HTERT RPE-1 (cell line): ENCODE data around the gene CHST10.
"Not testable (repeated sequence)": the region's sequence is repeated elsewhere in the genome, so short reads cannot be mapped to it uniquely, and the experiment has no call there.

ENCODE experiments used
- in situ Hi-C: fragments of 300-500 bp; cut with MboI; formaldehyde crosslinking; loops from 4 replicates; pipeline ENCODE4 v1.14.3; 2020; ENCODE audit warnings: low sequenced_read_pairs

CHST10 gene

DNA sequence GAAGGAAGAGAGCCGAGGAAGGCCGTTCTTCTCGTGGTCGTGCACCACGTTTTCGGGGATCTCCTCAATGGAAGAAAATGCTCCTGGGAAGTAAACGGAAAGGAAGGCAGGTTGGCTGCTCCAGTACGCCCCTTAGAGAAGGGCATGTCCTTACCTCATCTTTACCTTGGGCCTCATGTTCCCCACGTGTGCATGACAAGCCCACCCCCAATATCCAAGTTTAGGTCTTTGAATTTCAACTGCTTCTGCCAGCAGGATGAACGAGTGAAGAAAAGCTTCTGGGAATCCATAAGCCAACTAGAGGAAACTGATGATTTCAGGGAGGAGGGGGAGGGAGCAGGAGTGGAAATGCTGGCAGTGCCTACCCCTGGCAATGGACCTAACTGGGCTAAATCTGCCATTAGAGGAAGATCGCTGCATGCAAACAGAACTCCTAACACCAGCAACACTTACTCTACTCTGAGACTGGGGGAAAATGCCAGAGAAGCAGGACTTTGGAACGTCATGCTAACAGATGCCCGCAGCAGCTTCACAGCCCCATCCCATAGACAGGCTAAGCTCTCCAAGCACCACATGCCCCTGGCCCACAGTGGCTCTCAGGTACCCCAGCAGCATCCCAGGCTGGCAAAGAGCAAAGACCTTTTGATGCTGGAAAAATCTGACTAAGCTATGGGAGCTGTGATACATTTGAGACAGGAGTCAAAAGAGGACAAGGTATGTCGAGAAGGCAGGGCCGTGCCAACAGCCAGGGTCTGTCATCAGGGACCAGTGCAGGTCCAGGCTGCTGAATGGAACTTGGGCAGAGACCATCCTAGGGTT lies 21.7 kb downstream of the CHST10 start:
- in situ Hi-C loops = no loop called here

DNA sequence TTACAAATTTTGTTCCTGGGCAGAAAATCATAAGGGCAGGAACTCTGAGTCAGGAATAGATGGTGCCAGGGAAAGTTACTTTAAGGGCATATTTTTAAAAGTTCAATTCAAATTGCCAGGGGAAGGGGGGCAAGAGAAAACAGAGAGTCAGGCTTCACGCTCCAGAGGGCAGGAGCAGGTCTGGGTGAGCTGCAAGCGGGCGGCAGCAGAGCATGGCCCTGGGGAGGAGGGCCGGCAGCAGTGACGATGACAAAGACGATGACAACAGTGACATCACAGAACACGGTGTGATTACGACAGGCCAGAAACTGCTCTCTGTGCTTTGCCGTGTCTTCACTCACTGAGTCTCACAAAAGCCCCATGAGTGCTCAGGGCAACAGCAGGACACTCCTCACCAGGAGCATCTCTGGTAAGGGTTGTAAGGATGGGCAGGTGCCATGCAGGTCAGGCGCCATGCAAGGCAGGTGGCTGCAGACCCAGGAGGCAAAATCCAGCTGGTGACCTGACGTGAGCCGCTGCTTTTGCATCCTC lies 23.3 kb downstream of the CHST10 start:
- in situ Hi-C loops = no loop called here

DNA sequence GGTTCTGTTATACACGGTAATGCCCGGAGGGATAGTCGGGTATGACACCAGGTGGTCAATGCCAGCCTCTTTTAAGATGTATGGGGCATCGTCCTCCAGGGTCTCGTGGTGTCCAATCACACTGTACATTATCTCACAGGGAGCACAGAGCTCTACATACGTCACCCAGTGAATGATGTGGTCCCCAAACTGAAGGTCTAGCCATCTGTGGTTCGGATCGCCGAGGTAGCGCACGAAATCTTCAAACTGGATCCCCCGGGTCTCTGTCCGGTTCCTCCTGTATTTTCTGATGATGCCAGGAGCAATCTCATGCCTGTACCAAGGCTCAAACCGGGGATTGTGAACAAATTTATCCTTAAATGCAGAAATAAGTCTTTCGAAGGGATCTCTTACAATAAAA lies 24.1 kb downstream of the CHST10 start:
- in situ Hi-C loops = no loop called here

DNA sequence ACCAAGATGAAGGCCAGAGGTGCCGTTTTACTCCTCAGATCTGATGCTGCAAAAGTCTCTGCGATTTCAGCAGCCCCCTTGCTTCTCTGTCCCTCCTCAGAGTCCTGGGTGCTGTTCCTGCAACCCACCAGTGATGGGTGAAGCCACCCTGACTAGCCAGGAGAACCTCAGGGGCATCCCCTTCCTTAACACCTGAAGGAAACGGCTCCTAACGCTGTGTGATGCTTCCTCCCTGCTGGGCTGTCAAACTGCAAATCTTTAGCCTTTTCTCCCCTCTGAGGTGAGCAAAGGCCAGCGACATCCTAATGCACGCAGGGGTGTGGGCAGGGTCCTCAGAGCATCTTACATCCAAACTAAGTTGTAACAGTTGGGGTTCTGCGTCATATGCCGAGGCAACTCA lies 24.8 kb downstream of the CHST10 start:
- in situ Hi-C loops = no loop called here

DNA sequence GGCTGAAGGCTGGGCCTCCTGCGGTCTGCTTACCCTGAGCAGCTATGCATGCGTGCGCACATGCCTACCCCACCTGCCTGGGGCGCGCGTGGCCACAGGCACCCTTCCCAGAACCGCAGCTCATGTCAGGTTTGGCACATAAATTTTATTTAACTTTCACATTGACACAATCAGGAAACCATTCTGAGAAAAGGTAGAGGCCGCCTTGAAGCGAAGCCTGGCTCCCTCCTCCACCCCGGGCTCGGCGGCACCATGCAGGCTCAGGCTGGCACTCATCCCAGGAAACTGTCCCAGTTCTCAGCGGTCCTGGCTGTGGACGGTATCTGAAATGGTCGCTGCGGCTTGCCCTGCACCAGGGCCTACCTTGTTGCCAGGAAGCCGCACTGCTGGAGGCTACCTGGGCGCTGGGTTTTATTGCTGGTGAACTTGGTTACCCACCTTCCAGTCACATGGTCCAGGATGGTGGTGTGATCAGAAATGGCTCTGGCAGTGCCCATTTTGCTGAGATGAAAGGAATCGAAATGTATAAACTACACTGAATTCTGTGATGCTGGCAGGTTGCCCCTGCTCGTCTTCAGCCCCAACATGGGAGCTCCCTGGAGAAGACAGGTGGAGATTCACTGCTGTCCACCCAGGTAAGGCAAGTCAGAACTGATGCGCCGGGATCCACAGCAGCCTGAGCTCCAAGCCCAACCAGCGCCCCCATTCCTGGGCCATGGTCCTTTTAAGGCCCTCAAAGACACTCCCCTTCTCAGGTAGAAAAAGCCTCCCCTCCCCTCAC lies 25.5 kb downstream of the CHST10 start:
- in situ Hi-C loops = no loop called here

DNA sequence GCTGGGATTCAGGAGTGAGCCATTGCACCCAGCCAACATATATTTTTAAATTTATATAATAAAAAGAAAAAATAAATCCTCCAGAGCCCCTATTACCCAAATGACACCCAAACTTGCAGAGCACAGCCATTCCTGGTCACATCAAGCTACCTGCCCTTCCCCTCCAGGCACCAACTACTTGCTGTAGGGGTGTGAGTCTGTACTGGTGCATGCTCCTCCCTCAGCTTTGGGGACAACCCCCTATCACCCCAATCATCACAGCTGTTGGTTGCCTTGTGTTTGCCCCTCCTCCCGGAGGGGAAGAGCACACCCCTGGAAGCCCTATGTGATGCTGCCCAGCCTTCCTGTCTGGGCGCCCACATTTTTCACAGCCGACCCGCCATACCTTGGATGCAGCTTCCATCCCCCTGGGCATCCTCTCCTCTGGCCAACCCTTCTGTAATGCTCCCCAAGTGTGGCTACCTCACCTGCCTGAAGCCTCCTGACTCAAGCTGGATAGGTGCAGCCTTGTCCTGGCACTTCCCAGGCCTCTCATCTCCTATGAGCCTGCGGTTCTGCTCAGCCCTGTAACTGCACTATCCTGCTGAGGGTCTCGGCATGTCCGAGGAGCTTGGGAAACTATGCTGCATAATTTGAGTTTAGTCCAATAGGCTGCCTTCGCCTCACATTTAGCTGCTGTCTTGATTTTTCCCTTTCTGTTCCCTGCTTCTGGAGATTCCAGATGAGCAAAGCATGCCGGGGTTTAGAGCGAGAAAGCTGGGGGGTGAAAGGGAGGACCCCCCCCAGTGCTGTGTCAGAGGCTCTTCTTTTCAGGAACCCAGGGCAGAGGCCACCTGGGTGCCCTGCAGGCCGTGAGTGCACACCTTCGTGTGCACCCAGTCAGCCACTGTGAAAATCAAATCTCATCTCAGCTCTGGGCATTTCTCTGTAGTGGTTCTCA lies 27.2 kb downstream of the CHST10 start:
- in situ Hi-C loops = no loop called here

DNA sequence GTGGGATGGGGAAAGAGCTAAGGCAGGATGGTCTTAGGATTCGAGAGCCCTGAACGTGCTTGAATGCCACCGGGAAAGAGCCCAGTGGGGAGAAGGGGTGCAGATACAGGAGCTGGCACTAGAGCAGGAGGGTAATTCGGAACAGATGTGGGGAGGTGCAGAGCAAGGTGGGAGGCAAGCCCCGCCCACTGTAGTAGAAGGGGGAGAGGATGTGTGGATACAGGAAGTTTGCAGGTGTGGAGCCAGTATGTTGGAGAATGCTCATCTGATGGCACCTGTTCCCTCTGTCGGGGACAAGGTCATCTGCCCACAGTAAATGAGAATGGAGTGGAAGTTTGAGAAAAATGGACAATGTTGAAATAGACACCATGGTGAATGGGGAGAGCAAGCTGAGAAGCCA lies 28.8 kb downstream of the CHST10 start:
- in situ Hi-C loops = no loop called here

DNA sequence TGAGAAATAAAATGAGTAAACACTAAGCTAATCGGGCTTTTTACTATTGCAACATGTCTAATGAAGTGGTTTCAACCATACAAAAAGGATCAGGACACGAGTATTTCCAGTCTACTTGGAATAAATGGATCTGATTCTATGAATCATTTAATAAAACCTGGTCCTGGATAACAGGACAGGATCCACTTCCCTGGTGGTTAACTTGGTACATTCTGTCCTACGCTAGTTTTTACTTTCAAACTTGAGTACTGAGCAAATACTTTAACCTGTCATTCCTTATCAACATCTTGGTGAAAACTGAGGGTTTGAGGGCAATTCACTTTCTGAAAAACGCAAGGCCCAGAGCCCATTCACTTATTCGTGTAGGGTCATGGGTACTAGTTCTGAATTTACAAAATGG lies 33.5 kb downstream of the CHST10 start:
- in situ Hi-C loops = no loop called here

DNA sequence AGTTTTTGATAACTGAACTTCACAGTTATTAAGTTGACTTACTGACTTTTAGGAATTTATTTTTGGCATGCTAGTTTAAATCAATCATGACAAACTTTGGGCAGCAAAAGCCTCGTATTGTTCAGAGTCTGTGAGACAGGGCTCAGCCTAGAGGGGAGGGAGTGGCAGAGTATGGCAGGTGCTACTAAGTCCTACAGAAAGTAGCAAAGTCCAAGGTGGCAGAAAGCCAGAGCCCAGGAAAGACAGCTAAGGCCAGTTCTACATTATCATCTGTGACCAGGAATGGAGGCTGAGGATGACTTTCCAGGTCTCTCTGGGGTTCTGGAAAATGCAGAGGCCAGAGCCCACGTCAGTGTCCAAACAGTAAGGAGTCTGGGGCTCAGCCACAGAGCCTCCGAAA lies 34.2 kb downstream of the CHST10 start:
- in situ Hi-C loops = no loop called here

DNA sequence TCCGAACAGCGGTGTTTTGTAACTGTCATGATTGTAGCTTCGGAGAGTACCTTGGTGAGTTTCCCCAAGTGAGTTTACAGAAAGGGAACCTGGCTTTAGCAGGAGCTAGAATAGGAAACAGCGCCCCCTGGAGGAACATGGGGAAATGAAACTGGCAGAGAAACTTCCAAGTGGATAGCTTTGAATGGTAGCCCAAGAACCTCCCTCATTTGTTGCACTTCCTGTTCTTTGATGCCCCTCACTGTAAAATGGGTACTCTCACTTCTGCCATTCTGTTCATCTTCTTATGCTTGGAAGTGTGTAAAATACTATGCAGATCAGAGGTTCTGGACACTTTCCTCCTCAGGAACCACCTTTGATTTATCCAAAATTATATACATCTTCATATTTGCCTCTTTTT lies 36.2 kb downstream of the CHST10 start:
- in situ Hi-C loops = no loop called here

DNA sequence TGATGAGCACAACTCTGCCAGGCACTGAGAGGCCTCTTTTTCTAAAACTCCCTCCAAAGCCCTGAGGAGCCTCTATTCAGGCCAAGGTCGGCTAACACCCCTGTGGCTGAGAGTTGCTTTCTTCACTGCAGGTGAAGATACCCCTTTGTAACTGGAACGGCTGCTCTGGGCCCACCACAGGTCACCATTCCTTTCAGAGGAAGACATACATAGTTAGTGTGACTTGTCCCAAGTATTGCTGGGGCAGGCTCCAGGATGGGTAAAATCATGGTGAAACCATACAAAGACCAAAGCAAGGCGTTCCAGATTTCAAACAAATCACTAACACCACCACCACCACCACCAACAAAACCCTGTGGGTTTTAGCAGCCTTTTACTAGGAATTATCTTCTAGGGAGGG lies 36.8 kb downstream of the CHST10 start:
- in situ Hi-C loops = no loop called here

DNA sequence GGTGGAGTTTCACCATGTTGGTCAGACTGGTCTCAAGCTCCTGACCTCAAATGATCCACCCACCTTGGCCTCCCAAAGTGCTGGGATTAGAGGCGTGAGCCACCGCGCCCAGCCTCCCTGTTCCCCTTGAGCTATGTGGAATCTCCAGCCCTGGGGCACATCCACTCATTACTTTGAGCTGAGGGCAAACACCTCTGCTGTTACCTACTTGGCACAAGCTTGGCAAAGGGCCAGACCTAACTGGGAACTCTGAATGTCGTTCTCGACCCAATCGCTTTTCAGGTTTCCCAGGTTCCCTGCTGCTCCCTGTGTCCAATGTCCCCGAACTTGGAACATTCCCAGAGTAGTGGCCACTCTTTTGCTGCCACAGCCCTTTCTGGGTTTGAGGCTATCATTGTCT lies 40.6 kb downstream of the CHST10 start:
- in situ Hi-C loops = no loop called here

DNA sequence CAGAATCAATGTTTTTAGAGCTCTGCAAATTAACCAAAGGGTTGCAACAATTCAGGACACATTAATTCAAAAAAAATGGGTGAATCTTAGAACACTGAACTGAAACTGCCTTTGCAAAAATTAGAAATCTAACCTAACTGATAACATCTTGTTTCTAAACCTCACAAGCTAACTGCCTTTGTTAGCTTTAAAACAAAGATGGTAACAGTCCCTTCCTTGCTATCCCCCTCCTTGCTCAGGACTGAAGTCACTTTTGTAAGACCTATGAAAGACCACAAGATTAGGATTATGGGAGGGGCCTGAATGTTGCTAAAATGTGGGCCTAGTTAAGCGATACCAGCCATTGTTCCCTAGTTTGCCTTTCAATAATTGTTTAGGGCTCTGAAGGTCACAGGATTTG lies 50.3 kb downstream of the CHST10 start:
- in situ Hi-C loops = no loop called here

DNA sequence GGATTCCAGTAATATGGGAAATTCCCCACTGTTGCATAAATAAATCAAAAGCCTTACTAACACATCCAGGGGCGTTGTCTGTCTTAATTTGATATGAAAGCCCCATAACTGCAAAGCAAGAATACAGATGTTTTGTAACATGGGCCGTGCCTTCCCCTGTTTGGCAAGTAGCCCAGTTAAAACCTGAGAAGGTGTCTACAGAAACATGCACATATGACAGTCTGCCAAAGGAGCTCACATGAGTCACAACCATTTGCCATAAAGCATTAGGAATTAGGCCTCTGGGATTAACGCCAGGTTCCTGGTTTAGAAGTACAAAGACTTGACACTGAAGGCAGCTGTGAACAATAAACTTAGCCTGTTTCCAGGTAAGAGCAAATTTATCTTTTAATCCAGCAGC lies 52.0 kb downstream of the CHST10 start:
- in situ Hi-C loops = no loop called here

DNA sequence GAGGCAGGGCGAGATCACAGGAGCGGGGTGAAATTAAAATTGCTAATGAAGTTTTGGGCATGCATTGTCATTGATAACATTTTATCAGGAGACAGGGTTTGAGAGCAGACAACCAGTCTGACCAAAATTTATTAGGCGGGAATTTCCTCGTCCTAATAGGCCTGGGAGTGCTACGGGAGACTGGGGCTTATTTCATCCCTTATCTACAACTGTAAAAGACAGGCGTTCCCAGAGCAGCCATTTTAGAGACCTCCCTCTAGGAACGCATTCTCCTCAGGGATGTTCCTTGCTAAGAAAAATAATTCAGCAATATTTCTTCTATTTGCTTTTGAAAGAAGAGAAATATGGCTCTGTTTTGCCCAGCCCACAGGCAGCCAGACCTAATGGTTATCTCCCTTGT lies 55.2 kb downstream of the CHST10 start:
- in situ Hi-C loops = not testable (repeated sequence)

DNA sequence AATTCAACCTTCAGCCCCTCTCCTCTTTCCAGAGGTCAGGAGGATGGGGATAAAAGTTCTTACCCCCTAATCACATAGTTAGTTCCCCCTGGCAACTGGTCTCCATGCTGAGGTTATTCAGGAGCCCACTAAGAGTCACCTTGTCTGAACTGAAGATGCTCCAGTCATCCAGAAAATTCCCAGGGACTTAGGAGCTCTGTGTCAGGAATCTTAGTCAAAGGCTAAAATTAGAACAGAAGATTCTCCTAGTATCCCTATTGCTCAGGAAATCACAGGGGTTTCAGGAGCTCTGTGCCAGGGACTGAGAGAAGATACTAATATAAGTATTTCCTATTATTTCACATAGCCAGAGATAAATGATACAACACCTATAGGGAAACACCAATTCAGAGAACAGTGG lies 57.9 kb downstream of the CHST10 start:
- in situ Hi-C loops = no loop called here

DNA sequence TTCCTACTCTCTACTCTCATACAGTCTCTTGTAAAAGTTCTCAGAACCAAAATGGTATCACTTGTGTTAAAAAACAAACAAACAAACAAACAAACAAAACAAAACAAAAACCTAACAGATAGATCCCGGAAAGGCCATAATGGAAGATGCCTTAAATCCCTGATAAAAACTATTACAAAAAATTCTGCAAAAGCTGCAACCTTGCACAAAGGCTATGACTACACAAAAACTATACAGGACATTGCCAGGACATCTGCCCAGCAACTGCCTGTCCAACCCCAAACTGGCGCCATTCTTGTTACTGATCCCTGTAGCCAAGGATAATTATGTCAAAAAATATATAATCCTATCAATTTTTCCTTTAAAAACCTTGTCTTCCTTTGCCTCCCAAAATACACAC lies 58.9 kb downstream of the CHST10 start:
- in situ Hi-C loops = no loop called here

DNA sequence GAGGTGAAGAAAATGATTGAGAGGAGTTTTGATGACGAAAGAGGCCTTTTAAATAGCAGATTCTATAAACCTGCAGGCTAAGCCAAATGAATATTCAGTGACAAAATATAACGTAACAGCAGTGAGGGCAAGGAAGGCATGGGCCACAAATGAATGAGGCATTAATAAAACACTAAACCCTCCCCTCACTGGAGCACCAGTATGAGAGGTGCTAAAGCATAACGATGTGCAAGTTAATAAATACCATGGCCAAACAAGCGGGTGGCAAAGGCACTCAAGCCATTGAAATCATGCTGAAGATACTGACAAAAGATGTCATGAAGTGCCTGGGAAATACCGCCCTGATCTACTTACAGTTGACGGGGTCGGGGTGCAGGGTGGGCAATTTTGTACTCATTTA lies 64.9 kb downstream of the CHST10 start:
- in situ Hi-C loops = no loop called here

DNA sequence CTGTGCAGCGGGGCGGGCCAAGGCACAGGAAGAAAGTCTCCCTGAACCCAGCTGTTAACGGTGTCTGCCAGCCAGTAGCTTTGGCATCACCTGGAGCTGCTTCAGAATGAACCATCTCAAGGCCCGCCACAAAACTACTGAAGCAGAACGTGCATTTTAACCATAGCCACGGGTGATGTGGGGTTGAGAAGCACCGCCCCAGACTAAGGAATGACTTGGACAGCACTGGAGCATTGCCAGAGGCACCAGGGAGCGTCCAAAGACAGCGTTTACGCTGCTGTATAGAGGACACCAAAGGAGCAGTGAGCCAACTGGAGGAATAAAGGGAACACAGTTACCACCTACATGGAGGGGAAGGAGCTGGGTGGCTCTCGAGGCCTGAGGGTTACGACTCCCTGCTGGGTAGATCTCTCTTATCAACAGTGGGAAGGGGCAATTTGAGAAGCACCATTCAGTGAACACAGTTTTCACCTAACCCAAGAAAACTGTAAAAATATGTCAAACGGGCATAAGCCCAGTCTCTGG lies 66.7 kb downstream of the CHST10 start:
- in situ Hi-C loops = no loop called here

DNA sequence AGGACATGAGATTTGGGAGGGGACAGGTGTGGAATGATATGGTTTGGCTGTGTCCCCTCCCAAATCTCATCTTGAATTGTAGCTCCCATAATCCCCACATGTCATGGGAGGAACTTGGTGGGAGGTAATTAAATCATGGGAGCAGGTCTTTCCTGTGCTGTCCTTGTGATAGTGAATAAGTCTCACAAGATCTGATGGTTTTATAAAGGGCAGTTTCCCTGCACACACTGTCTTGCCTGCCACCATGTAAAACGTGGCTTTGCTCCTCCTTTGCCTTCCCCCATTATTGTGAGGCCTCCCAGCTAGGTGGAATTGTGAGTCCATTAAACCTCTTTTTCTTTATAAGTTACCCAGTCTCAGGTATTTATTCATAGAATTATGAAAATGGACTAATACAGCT lies 72.3 kb downstream of the CHST10 start:
- in situ Hi-C loops = not testable (repeated sequence)

DNA sequence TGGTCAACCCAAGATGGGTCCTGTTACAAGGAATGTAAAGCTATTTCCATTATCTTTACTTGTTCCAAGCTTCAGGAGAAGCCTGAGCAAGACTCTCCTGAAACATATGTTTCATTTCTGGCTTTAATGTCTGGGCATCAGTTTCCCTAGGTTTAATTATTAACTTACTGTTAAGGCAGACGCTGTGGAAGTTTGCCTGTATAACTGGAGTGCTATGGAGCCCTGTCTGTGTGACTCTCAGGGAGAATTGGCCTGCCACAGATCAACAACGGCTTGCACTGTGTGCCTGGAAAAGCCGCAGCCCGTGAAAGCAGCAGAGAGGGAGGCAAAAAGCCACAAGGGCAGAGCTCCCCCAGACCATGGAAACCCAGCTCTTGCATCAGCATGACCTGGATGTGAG lies 73.0 kb downstream of the CHST10 start:
- in situ Hi-C loops = no loop called here
